A204.1 (cell line): ENCODE data around the gene SCYGR1.
"Not testable (repeated sequence)": the region's sequence is repeated elsewhere in the genome, so short reads cannot be mapped to it uniquely, and the experiment has no call there.

Experiments used
- FAIRE-seq: peaks from 2 replicates; lab custom pipeline; 2012; peaks lifted over from hg19 to GRCh38; lab: Jason Lieb, UNC

Gene SCYGR1

GRCh38 chr2:227368574-227368973, 19.2 kb downstream of the SCYGR1 start:
- no peak for FAIRE-seq

GRCh38 chr2:227367427-227367795, 20.3 kb downstream of the SCYGR1 start:
- no peak for FAIRE-seq

- FAIRE-seq: no peak
These were observed 20.9 kb downstream of the SCYGR1 start for GRCh38 chr2:227366769-227367426.

- no peak for FAIRE-seq
These were observed 21.9 kb downstream of the SCYGR1 start for GRCh38 chr2:227365833-227366232.

GRCh38 chr2:227364585-227365263, 23.0 kb downstream of the SCYGR1 start:
- FAIRE-seq: not testable (repeated sequence)

GRCh38 chr2:227363756-227364155, 24.0 kb downstream of the SCYGR1 start:
- FAIRE-seq: no peak

- no peak for FAIRE-seq
These were observed 27.4 kb downstream of the SCYGR1 start for GRCh38 chr2:227360351-227360750.

GRCh38 chr2:227351639-227352038, 36.1 kb downstream of the SCYGR1 start:
- FAIRE-seq: no peak

GRCh38 chr2:227349989-227350612, 37.6 kb downstream of the SCYGR1 start:
- no peak for FAIRE-seq

- no peak for FAIRE-seq
These were observed 39.4 kb downstream of the SCYGR1 start for GRCh38 chr2:227348324-227348723.

GRCh38 chr2:227347117-227347516, 40.6 kb downstream of the SCYGR1 start:
- FAIRE-seq: no peak

GRCh38 chr2:227344231-227344630, 43.5 kb downstream of the SCYGR1 start:
- FAIRE-seq: no peak

- no peak for FAIRE-seq
These were observed 46.2 kb downstream of the SCYGR1 start for GRCh38 chr2:227341553-227341952.

- FAIRE-seq: no peak
These were observed 47.6 kb downstream of the SCYGR1 start for GRCh38 chr2:227340106-227340505.

GRCh38 chr2:227339098-227339599, 48.6 kb downstream of the SCYGR1 start:
- FAIRE-seq: no peak
